Measurements from ENCODE around the gene FKBP15.

Gene FKBP15

DNA sequence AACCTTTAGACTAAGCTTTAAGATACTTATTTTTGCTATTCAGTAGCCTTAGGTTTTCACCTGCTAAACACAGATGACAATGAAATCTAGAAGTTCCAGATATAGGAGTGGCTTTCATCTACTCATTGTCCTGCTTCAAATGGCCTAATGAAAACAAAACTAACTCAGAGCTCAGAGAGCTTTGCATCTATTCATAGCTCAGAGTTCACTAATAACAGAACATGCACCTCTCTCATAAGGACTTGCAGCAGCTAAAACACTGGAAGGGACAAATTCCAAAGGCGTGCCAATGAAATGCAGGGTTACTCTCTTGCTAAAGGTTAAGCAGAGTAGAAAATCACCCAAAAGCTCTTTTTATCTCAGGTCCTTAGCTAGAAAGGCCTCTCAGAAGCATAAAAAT, 41.2 kb downstream of the FKBP15 start:
- no peak for DNase-seq
- TF ChIP-seq POLR2A (IDR thresholded peaks at IDR 0.05; ENCODE audit: low read length) (no peak), GATA1 (IDR thresholded peaks at IDR 0.05; ENCODE audit: low read depth, low read length) (no peak)

DNA sequence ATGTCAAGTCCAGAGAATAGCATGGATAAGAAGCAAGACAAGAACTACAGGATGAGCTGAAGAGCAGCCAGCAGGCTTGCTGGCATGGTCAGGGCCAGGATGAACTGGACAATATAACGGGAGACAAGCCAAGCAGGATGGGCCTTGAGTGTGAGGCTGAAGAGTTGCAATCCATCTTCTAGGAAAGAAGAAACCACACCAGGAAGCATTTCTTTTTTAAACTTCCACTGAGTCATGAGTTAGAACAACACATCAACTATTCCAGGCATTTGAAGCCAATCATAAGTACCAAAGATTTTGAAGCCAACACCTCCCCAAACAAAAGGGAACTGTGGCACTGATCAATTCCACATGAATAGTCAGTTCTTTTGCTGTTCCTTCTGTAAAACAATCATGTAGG, 43.0 kb downstream of the FKBP15 start:
- no peak for TF ChIP-seq GATA1 (IDR thresholded peaks at IDR 0.05; ENCODE audit: low read depth, low read length)
- TF ChIP-seq POLR2A (IDR thresholded peaks at IDR 0.05; ENCODE audit: low read length) = no peak
- DNase-seq = no peak

DNA sequence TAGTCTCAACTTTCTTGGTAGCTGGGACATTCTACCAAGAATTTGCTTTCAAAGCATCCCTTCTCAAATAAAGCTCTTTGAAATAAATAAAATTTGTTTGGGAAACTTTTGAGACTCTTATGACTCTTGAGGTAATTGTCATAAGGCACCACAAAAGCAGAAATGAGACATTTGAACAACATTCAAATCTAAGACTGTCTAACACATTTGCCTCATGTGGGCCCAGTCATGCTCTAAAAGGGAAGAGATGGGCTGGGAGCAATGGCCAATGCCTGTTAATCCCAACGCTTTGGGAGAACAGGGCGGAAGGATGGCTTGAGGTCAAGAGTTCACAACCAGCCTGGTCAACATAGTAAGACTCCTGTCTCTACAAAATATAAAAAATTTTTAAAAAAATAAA, 43.8 kb downstream of the FKBP15 start:
- DNase-seq = no peak
- TF ChIP-seq POLR2A (IDR thresholded peaks at IDR 0.05; ENCODE audit: low read length) = no peak
- TF ChIP-seq GATA1 (IDR thresholded peaks at IDR 0.05; ENCODE audit: low read depth, low read length) = no peak

DNA sequence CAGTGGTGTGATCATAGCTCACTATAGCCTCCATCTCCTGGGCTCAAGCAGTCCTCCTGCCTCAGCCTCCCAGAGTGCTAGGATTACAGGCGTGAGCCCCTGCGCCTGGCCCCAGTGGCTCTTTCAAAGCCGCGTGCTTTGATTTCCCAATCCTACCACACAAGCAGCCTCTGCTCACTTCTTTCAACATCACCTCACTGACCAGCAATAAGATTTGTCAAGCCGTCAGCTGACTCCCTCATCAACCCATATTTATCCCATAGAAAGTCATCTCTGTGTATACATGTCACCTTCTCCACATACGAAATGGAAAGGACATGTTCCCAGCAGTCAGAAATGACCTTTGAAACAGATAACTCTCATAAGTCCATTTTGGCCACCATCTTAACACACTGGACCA, 44.3 kb downstream of the FKBP15 start:
- no peak for TF ChIP-seq GATA1 (IDR thresholded peaks at IDR 0.05; ENCODE audit: low read depth, low read length)
- no peak for TF ChIP-seq POLR2A (IDR thresholded peaks at IDR 0.05; ENCODE audit: low read length)
- DNase-seq = no peak

DNA sequence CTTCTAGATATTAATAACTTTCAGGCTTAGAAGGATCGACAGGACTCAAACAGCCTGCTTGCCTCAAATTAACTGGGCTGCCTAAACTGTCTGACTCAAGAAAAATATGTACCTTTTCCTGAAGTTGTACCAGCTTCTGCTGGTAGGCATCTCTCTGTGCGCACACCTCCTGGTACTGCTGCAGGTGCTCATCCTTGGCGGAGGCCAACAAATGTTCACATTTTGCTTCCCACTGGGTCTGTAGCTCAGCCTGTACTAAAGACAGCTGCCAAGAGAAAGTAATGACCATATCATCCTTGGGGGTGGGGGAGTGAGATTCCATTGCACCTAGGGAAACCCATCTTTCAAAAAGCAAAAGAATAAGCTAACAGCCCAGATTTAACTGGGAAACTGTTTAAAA, 47.7 kb downstream of the FKBP15 start:
- DNase-seq = no peak
- TF ChIP-seq POLR2A (IDR thresholded peaks at IDR 0.05; ENCODE audit: low read length) = no peak
- no peak for TF ChIP-seq GATA1 (IDR thresholded peaks at IDR 0.05; ENCODE audit: low read depth, low read length)

DNA sequence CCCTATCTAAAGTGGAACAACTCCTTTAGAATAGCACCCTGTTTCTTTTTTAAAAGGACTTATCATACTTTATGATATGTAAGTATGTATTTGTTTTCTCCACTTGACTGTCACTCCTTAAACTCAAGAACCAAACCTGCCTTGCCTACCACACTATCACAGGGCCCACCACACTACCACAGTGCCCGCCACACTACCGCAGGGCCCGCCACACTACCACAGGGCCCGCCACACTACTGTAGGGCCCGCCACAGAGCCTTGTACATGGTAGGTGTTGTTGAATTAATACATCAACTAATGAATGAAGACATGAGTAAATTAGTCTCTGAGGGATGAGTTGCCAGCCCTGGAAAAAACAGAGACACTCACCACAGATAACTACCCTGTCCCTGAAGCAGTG, 52.3 kb downstream of the FKBP15 start:
- TF ChIP-seq GATA1 (IDR thresholded peaks at IDR 0.05; ENCODE audit: low read depth, low read length) = no peak
- no peak for TF ChIP-seq POLR2A (IDR thresholded peaks at IDR 0.05; ENCODE audit: low read length)
- DNase-seq = no peak

DNA sequence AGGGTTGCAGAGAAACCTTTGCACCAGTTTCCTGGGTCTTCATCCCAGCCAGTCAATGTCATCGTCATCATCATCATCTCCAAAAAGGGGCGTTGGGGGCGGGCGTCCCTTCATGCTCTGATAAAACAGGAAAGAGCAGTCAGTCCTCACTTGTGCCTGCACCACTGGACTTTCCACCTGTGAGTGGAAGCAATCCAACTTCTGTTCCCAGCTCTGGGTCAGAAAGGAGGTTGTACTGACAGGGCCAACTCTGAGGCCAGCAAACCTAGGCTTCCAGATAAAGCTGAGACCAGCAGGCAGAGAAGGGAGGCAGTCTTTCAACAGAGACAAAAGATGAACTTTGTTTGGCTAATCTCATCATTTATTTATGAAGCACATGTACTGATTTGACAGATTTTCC, 55.0 kb downstream of the FKBP15 start:
- no peak for TF ChIP-seq POLR2A (IDR thresholded peaks at IDR 0.05; ENCODE audit: low read length)
- no peak for TF ChIP-seq GATA1 (IDR thresholded peaks at IDR 0.05; ENCODE audit: low read depth, low read length)
- no peak for DNase-seq

DNA sequence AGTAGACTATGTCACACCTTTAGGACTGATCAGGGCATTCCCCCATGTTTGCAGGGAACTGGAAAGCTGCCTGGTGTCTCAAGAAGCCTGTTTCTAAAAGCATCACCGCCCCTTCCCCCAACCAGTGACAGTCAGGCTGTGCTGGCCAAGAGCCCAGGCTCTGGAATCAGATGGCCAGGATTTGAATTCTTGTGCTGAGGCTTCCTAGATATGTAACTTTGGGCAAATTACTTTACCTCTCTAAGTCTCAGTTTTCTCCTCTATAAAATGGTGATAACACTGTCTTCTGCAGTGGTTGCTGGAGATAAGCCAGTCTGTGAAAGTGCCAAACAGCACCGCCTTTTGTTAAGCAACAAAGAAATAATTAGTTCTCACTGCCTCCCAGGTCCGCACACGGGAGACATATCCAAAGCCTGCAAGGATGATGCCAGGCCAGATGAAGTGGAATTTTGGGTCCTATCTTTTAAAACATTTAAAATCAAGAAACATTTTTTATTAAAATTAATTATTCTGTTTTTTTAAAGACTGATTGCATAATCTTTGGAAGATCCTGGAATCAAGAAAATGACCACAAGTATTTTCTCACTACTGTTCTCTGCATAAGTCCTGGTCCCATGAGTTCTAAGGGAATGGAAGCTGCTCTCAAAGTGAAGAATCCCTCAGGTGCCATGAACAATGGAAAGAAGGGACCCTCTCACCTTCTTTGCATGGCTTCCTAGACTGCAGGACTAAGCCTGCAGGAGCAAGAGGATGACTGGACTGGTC, 56.4 kb downstream of the FKBP15 start:
- peak; percentile 29 to 42 for DNase-seq
- TF ChIP-seq GATA1 (IDR thresholded peaks at IDR 0.05; ENCODE audit: low read depth, low read length) (no peak), POLR2A (IDR thresholded peaks at IDR 0.05; ENCODE audit: low read length) (no peak)

DNA sequence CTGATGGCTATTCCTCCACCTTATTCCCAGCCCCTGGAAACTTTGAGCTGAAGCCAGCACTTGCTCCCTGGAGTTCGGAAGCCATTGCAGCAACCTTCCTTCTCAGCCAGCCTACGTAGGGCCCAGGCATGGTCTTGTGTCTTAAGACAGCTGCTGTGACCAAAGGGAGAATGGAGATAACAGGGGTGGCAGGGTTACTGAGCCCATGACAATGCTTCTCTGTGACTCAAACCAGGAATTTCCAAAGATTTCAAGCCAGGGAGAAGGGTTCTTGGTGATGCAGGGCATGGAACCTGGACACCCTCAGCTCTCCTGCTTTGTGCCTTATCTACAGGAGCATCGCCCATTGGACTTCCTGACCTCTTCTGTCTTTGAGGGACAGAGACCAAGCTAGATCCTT, 58.1 kb downstream of the FKBP15 start:
- TF ChIP-seq POLR2A (IDR thresholded peaks at IDR 0.05; ENCODE audit: low read length) (no peak), GATA1 (IDR thresholded peaks at IDR 0.05; ENCODE audit: low read depth, low read length) (no peak)
- no peak for DNase-seq

DNA sequence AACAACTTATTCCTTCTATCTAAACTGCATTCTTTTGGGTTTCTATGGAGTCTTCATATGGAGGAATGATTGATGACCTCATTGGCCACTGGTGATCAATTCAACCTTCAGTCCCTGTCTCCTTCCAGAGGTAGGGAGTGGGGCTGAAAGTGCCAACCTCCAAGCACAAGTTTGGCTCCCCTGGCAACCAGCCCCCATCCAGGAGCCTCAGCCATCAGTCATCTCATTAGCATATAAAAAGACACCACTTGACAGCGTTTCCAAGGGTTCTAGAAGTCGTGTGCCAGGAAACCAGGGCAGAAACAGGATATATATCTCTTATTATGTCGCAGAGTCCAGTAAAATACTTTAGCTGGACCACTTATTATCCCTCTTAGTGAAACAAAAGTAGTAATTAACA, 60.5 kb downstream of the FKBP15 start:
- no peak for DNase-seq
- TF ChIP-seq GATA1 (IDR thresholded peaks at IDR 0.05; ENCODE audit: low read depth, low read length) = no peak
- TF ChIP-seq POLR2A (IDR thresholded peaks at IDR 0.05; ENCODE audit: low read length) = no peak

DNA sequence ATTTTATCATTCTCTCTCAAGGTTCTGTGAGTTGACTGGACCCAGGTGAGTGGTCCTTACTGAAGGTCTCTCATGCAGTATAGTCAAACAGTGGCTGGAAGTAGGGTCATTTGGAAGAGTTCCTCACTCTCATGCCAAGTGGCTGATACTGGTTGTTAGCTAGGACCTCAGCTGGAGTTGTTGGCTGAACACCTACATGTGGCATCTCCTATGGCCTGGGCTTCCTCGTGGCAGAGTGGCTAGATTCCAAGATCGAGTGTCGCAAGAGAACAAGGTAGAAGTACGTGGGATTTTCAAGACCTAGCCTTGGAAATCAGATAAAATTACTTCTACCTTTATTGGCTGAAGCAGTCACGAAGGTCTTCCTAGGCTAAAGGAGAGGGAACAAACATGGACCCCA, 62.6 kb downstream of the FKBP15 start:
- no peak for DNase-seq

DNA sequence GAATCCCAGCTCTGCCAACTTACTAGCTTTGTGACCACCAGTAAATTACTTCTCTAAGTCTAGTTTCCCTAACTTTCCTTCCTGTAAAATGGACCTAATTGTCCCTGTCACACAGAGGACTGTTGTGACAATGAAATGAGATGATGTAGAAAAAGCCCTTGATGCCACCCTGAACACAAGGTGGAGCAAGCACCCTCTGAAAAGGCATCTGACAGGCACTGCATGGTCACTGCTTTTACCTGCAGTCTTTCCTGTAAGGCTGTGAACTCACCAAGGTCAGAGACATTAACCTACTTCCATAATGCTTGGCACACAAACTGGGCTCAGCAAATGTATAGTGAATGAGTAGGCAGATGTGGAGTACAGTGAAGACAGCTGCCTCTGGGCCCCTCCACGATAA, 64.2 kb downstream of the FKBP15 start:
- no peak for DNase-seq
- TF ChIP-seq GATA1 (IDR thresholded peaks at IDR 0.05; ENCODE audit: low read depth, low read length) = no peak
- TF ChIP-seq POLR2A (IDR thresholded peaks at IDR 0.05; ENCODE audit: low read length) = no peak

More for the DNA sequence above, 62.6 kb downstream of the FKBP15 start:
- TF ChIP-seq POLR2A (IDR thresholded peaks at IDR 0.05; ENCODE audit: low read length) (no peak), GATA1 (IDR thresholded peaks at IDR 0.05; ENCODE audit: low read depth, low read length) (no peak)

DNA sequence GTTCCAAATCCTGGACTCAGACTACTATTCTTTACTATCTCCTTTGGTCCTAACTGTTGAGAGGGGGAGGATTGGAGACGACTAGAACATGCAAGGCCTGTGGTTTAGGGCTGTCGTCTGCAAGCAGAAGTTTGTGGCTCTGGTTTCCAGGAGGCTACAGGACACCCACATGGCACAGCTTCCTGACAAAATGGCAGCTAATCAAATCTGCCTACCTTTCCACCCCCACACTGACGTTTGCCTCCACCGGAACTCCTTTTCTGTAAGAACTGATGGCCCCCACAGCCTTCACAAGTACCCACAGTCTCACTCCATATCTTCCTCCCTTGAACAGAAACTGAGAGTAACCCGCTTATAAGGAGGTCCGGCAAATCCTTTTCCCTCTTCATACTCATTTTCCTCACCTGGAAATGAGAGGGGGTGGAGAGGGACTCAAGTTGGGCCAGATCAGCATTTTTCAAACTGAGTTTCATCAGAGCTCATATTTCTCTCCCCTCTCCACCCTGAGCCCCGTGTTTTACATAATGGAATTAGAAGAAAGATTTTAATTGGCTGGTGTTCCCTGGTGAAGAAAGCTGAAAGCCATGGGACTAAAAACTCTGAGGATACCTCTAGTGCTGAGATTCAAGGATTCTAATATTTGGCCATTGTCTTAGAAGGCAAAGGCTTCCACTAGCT, 65.0 kb downstream of the FKBP15 start:
- no peak for DNase-seq
- TF ChIP-seq GATA1 (IDR thresholded peaks at IDR 0.05; ENCODE audit: low read depth, low read length) = no peak
- TF ChIP-seq POLR2A (IDR thresholded peaks at IDR 0.05; ENCODE audit: low read length) = no peak

DNA sequence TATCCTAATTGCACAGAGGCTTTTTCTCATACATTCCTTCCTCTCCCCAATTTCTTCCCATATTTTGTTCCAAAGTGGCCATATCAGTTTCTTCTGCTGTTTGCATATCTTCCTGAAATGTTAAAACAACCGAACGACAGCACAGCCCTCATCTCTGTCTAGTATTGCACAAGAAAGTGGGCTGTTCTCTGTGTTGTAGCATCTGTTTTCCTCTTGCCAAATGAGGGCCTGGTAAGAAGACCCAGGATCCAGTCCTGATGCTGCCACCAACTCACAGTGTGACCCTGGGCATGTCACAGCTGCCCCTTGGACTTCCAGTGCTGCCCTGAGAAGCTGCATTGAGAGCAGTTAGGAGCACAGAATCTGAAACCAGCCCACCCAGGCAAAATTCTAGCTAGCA, 66.1 kb downstream of the FKBP15 start:
- DNase-seq = no peak
- TF ChIP-seq POLR2A (IDR thresholded peaks at IDR 0.05; ENCODE audit: low read length) = no peak
- TF ChIP-seq GATA1 (IDR thresholded peaks at IDR 0.05; ENCODE audit: low read depth, low read length) = no peak

DNA sequence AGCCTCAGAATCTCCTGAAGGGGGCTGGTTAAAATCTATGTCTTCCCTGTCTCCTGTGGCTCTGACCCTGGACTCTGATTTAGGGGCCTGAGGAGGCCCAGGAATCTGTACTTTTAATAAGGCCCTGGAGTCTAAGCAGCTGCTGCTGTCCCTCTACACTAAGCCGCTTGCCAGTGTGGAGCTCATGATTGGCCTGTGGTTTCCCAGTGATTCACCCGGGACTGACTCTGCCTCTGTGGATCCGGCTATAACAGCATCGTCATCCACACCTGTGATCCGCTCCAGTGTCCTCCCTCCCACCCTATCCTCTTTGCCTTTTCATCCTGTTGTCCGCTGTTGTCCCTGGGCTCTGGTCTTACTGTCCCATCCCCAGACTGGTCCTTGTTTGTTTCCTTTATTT, 66.6 kb downstream of the FKBP15 start:
- no peak for DNase-seq
- TF ChIP-seq GATA1 (IDR thresholded peaks at IDR 0.05; ENCODE audit: low read depth, low read length) (no peak), POLR2A (IDR thresholded peaks at IDR 0.05; ENCODE audit: low read length) (no peak)

Data from erythroblast (primary cell).